Measurements from ENCODE around the gene ALDH2. TPM values are rescaled to one million over a fixed set of nuclear protein-coding genes. Genes with fewer than 3 reads are reported as not detected.

Gene ALDH2
- polyA plus RNA-seq, 1 of the 3 experiments (the other 2 are of a cell fraction), result 67.5 TPM

DNA sequence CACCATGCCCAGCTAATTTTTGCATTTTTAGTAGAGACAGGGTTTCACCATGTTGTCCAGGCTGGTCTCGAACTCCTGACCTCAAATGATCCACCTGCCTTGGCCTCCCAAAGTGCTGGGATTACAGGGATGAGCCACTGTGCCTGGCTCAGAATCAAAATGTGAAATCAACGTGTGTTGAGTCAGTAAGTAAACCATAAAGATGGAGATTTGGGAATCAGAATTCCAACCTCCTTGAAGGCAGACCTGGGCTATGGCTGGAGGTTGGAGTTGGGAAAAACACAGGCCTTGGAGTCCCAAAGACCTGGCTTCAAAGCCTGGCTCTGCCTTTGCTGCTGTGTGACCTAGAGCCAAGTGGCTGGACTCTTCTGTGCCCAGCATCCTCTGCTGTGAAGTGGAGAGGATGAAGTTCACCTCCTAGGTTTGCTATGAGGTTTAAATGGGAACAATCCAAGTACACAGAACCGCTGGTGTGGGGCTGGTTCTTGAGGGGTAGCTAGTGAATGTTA is 10.2 kb downstream of the ALDH2 start:
- no peaks in the 10 kb centered on the region; the same call in 1 of the 2 replicates for H3K79me2 ChIP-seq (ENCODE audit: insufficient read depth)

GRCh38 chr12:111777345-111778045 is 10.8 kb downstream of the ALDH2 start:
- H3K27ac ChIP-seq (ENCODE audit: low read depth in 2 of 2, low read length in 1 of 2), result no peak overlapping the region; a peak in 1 of 4 replicates
- peaks cover 6 to 19% of the 10 kb centered on the region in 2 experiments; a peak in 2 of 4 replicates for H3K4me1 ChIP-seq (ENCODE audit: control insufficient read depth in 1 of 2, insufficient read depth in 2 of 2, low read depth in 1 of 2, low read length in 1 of 2)

More for the DNA sequence above, 10.2 kb downstream of the ALDH2 start:
- Histone ChIP-seq H3K36me3 (replicated peaks in 1 of 2; ENCODE audit: control insufficient read depth in 1 of 2, insufficient read depth in 2 of 2, low read length in 1 of 2) (peaks cover 0 to 4% of the 10 kb centered on the region in 2 experiments), H3K4me3 (ENCODE audit: low read depth in 2 of 2, low read length in 1 of 2) (no peak overlapping the region), H3K9me3 (no peaks in the 10 kb centered on the region), H3K9ac (no peak overlapping the region), H4K20me1 (ENCODE audit: insufficient read depth) (no peaks in the 10 kb centered on the region), H3K9me2 (no peaks in the 10 kb centered on the region), H3K4me2 (no peak overlapping the region), H3K4me1 (ENCODE audit: control insufficient read depth in 1 of 2, insufficient read depth in 2 of 2, low read depth in 1 of 2, low read length in 1 of 2) (peaks cover 6 to 19% of the 10 kb centered on the region in 2 experiments; a peak in 2 of 4 replicates), H2AFZ (ENCODE audit: low read depth) (no peak overlapping the region), H3F3A (replicated peaks; ENCODE audit: insufficient read depth) (no peaks in the 10 kb centered on the region), H3K27me3 (ENCODE audit: insufficient read depth) (no peaks in the 10 kb centered on the region), H3K27ac (ENCODE audit: low read depth in 2 of 2, low read length in 1 of 2) (no peak overlapping the region; a peak in 1 of 4 replicates)
- POLR2A ChIA-PET, result interaction anchor here (2.1 kb wide), 1 partner anchor 10 kb away, joined by 5 read pairs; the partner anchor contains the start of gene ALDH2
- DNase-seq, result no peak
- no peak for TF ChIP-seq FOXJ3 (CRISPR knock-in tag; IDR thresholded peaks at IDR 0.05)
- no peak for TF ChIP-seq EP300 (IDR thresholded peaks at IDR 0.05; ENCODE audit: borderline replicate concordance in 1 of 2, low read depth in 1 of 2, low read length in 1 of 2)
- no peak for TF ChIP-seq EZH2phosphoT487 (IDR thresholded peaks at IDR 0.05; ENCODE audit: borderline replicate concordance, low read depth)
- TF ChIP-seq YY1 (IDR thresholded peaks at IDR 0.05; ENCODE audit: low read depth), result no peak
- TF ChIP-seq RAD21 (IDR thresholded peaks at IDR 0.05; ENCODE audit: low read length), result no peak
- no peak for TF ChIP-seq GABPA (IDR thresholded peaks at IDR 0.05; ENCODE audit: low read depth)
- TF ChIP-seq, protein P1, sequence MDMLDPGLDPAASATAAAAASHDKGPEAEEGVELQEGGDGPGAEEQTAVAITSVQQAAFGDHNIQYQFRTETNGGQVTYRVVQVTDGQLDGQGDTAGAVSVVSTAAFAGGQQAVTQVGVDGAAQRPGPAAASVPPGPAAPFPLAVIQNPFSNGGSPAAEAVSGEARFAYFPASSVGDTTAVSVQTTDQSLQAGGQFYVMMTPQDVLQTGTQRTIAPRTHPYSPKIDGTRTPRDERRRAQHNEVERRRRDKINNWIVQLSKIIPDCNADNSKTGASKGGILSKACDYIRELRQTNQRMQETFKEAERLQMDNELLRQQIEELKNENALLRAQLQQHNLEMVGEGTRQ (IDR thresholded peaks at IDR 0.05; ENCODE audit: borderline replicate concordance, low read depth, low read length), result no peak
- TF ChIP-seq GATA2 (CRISPR knock-in tag; IDR thresholded peaks at IDR 0.05), result no peak
- TF ChIP-seq, protein P2, sequence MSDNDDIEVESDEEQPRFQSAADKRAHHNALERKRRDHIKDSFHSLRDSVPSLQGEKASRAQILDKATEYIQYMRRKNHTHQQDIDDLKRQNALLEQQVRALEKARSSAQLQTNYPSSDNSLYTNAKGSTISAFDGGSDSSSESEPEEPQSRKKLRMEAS (IDR thresholded peaks at IDR 0.05; ENCODE audit: low read depth), result no peak
- TF ChIP-seq ELF1 (IDR thresholded peaks at IDR 0.05), result no peak
- no peak for TF ChIP-seq MEF2A (IDR thresholded peaks at IDR 0.05; ENCODE audit: borderline replicate concordance, low read depth)
- no peak for TF ChIP-seq TAF1 (IDR thresholded peaks at IDR 0.05; ENCODE audit: borderline replicate concordance, low read depth, low read length)
- TF ChIP-seq, protein P3, sequence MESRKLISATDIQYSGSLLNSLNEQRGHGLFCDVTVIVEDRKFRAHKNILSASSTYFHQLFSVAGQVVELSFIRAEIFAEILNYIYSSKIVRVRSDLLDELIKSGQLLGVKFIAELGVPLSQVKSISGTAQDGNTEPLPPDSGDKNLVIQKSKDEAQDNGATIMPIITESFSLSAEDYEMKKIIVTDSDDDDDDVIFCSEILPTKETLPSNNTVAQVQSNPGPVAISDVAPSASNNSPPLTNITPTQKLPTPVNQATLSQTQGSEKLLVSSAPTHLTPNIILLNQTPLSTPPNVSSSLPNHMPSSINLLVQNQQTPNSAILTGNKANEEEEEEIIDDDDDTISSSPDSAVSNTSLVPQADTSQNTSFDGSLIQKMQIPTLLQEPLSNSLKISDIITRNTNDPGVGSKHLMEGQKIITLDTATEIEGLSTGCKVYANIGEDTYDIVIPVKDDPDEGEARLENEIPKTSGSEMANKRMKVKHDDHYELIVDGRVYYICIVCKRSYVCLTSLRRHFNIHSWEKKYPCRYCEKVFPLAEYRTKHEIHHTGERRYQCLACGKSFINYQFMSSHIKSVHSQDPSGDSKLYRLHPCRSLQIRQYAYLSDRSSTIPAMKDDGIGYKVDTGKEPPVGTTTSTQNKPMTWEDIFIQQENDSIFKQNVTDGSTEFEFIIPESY (IDR thresholded peaks at IDR 0.05; ENCODE audit: borderline replicate concordance, low read depth), result no peak
- WGBS (ENCODE audit: low lambda C conversion rate), result 73% methylated on average over 3 of the region's 3 CpGs
- CTCF ChIA-PET, result interaction anchor here (0.9 to 1.5 kb wide), 2 partner anchors 24 to 36 kb away, joined by 3 to 4 read pairs; no protein-coding TSS in a partner anchor

More at GRCh38 chr12:111777345-111778045, 10.8 kb downstream of the ALDH2 start:
- no peak overlapping the region for H3K4me3 ChIP-seq (ENCODE audit: low read depth in 2 of 2, low read length in 1 of 2)
- no peak for DNase-seq
- no peaks in the 10 kb centered on the region for H3K27me3 ChIP-seq (ENCODE audit: insufficient read depth)
- H3K4me2 ChIP-seq, result no peak overlapping the region
- no peaks in the 10 kb centered on the region for H3F3A ChIP-seq (replicated peaks; ENCODE audit: insufficient read depth)
- WGBS (ENCODE audit: low lambda C conversion rate), result 74% methylated on average over 13 of the region's 16 CpGs
- TF ChIP-seq, protein P2 (IDR thresholded peaks at IDR 0.05; ENCODE audit: low read depth), result no peak
- TF ChIP-seq SIN3A (IDR thresholded peaks at IDR 0.05; ENCODE audit: borderline replicate concordance, low read depth, low read length) (no peak), FOXJ3 (CRISPR knock-in tag; IDR thresholded peaks at IDR 0.05) (no peak), NFIC (IDR thresholded peaks at IDR 0.05; ENCODE audit: borderline replicate concordance) (no peak), RCOR1 (IDR thresholded peaks at IDR 0.05; ENCODE audit: low read length) (no peak), PBX3 (IDR thresholded peaks at IDR 0.05) (no peak), MEF2A (IDR thresholded peaks at IDR 0.05; ENCODE audit: borderline replicate concordance, low read depth) (no peak), TCF12 (IDR thresholded peaks at IDR 0.05) (no peak), CHD2 (IDR thresholded peaks at IDR 0.05; ENCODE audit: low read length, partially characterized antibody) (no peak)
- H4K20me1 ChIP-seq (ENCODE audit: insufficient read depth), result no peaks in the 10 kb centered on the region
- CTCF ChIA-PET, result interaction anchor here (0.9 to 1.5 kb wide), 2 partner anchors 25 to 36 kb away, joined by 3 to 4 read pairs; no protein-coding TSS in a partner anchor
- H3K9me2 ChIP-seq, result no peaks in the 10 kb centered on the region
- H3K79me2 ChIP-seq (ENCODE audit: insufficient read depth), result no peaks in the 10 kb centered on the region; the same call in 1 of the 2 replicates
- no peak overlapping the region for H3K9ac ChIP-seq
- no peaks in the 10 kb centered on the region for H3K9me3 ChIP-seq
- POLR2A ChIA-PET, result no interaction called here
- peaks cover 0 to 4% of the 10 kb centered on the region in 2 experiments for H3K36me3 ChIP-seq (replicated peaks in 1 of 2; ENCODE audit: control insufficient read depth in 1 of 2, insufficient read depth in 2 of 2, low read length in 1 of 2)
- no peak overlapping the region for H2AFZ ChIP-seq (ENCODE audit: low read depth)
